Gastroesophageal sphincter (tissue), 3 donors: Measurements from ENCODE around the gene LHX3.

Experiments
- CTCF ChIP-seq, 4 experiments: fragments of 200-600 bp in 2 of 4; fragments of 450-650 bp in 2 of 4; sonication (generic) in 1 of 4; IDR thresholded peaks; one replicate each; pipeline ENCODE4 v1.5.1; 2017 to 2019; ENCODE audit warnings: antibody characterized with exemption in 4 of 4, mild to moderate bottlenecking in 2 of 4, moderate library complexity in 2 of 4
- POLR2A ChIP-seq, 2 donors: fragments of 450-650 bp; IDR thresholded peaks; one replicate each; pipeline ENCODE4 v1.6.1; 2017; ENCODE audit warnings: antibody characterized with exemption in 2 of 2, mild to moderate bottlenecking in 2 of 2, moderate library complexity in 1 of 2
- POLR2AphosphoS5 ChIP-seq: sonication (generic); formaldehyde crosslinking; IDR thresholded peaks from one replicate; pipeline ENCODE4 v1.6.1; 2017; ENCODE audit warnings: antibody characterized with exemption

- TF ChIP-seq CTCF (IDR thresholded peaks at IDR 0.05) (no peak), POLR2AphosphoS5 (no peak), POLR2A (IDR thresholded peaks at IDR 0.05) (no peak)
Measured at GRCh38 chr9:136157477-136158265, 47.3 kb downstream of the LHX3 start.
